ENCODE results near the gene C1orf116.

Gene C1orf116

GRCh38 chr1:207036865-207037264 is 4.3 kb upstream of the C1orf116 start:
- DNase-seq (ENCODE audit: low read depth), result no peak
- no peak overlapping the region for H3K4me3 ChIP-seq (ENCODE audit: low read length)
- TF ChIP-seq CTCF (conservative IDR thresholded peaks at IDR 0.05; ENCODE audit: low read depth, low read length), result no peak

- no peak for DNase-seq (ENCODE audit: low read depth)
- no peak for TF ChIP-seq CTCF (conservative IDR thresholded peaks at IDR 0.05; ENCODE audit: low read depth, low read length)
- no peak overlapping the region for H3K4me3 ChIP-seq (ENCODE audit: low read length)
Observed at GRCh38 chr1:207035877-207036551, 3.5 kb upstream of the C1orf116 start.

GRCh38 chr1:207034998-207035397 is 2.4 kb upstream of the C1orf116 start:
- TF ChIP-seq CTCF (conservative IDR thresholded peaks at IDR 0.05; ENCODE audit: low read depth, low read length), result no peak
- H3K4me3 ChIP-seq (ENCODE audit: low read length), result no peak overlapping the region
- no peak for DNase-seq (ENCODE audit: low read depth)

- no peak overlapping the region for H3K4me3 ChIP-seq (ENCODE audit: low read length)
- TF ChIP-seq CTCF (conservative IDR thresholded peaks at IDR 0.05; ENCODE audit: low read depth, low read length), result no peak
- DNase-seq (ENCODE audit: low read depth), result no peak
Observed at GRCh38 chr1:207034208-207034607, 1.7 kb upstream of the C1orf116 start.

GRCh38 chr1:207033302-207033701 is 746 bp upstream of the C1orf116 start:
- no peak overlapping the region for H3K4me3 ChIP-seq (ENCODE audit: low read length)
- no peak for DNase-seq (ENCODE audit: low read depth)
- no peak for TF ChIP-seq CTCF (conservative IDR thresholded peaks at IDR 0.05; ENCODE audit: low read depth, low read length)

GRCh38 chr1:207031632-207032264 is 808 bp downstream of the C1orf116 start:
- H3K4me3 ChIP-seq (ENCODE audit: low read length), result no peak overlapping the region
- DNase-seq (ENCODE audit: low read depth), result no peak
- no peak for TF ChIP-seq CTCF (conservative IDR thresholded peaks at IDR 0.05; ENCODE audit: low read depth, low read length)

- no peak for TF ChIP-seq CTCF (conservative IDR thresholded peaks at IDR 0.05; ENCODE audit: low read depth, low read length)
- no peak overlapping the region for H3K4me3 ChIP-seq (ENCODE audit: low read length)
- DNase-seq (ENCODE audit: low read depth), result no peak
Observed at GRCh38 chr1:207031016-207031415, 1.5 kb downstream of the C1orf116 start.

All from retinal pigment epithelial cell (primary cell).